Endothelial cell of umbilical vein (primary cell): Measurements from ENCODE around the gene FES. TPM values are rescaled to one million over a fixed set of nuclear protein-coding genes. Genes with fewer than 3 reads are reported as not detected.

ENCODE experiments used
- polyA plus RNA-seq, 4 experiments: library from polyadenylated mRNA; depleted of rRNA in 3 of 4; stranded (reverse) in 3 of 4; unstranded in 1 of 4; fragments of >200 nt; gene quantifications; 2 replicates each; pipeline versions ENCODE4 v1.2.1 to v1.2.3, GENCODE V29; 2011 to 2012; ENCODE audit warnings: missing spikeins in 1 of 4
- small RNA-seq: library from RNA; depleted of rRNA; stranded (forward); fragments of <200 nt; gene quantifications from one replicate; pipeline ENCODE3, GENCODE V24; 2012; ENCODE audit warnings: low replicate concordance, low read depth; ENCODE audit not compliant: insufficient read depth, insufficient read length
- total RNA-seq: library from RNA; stranded (reverse); gene quantifications from 2 replicates; pipeline ENCODE4 v1.2.3, GENCODE V29; 2021

Gene FES
- total and polyA plus RNA-seq, 2 donors (not counting 3 experiments of a cell fraction or from before 2014, with no cell fraction given): 41.5 to 58.1 TPM

Small RNA genes within 50 kb of the gene (small RNA-seq; reads per million reads assigned to genes)
- gene RN7SL363P: not detected

Other genes starting within 250 kb of the FES start
- 17.3 and 18.6 TPM in 2 replicates for gene BLM, start 167.2 kb upstream of the FES start, total RNA-seq
- 3.2 and 3.8 TPM in 2 replicates for gene BLM, start 167.2 kb upstream of the FES start, polyA plus RNA-seq
- 131 and 145 TPM in 2 replicates for gene FURIN, start 15.9 kb upstream of the FES start, total RNA-seq
- gene FURIN, start 15.9 kb upstream of the FES start, polyA plus RNA-seq: 77.4 and 96.9 TPM in 2 replicates
- 52.1 and 60.9 TPM in 2 replicates for gene MAN2A2, start 18.8 kb downstream of the FES start, total RNA-seq
- gene MAN2A2, start 18.8 kb downstream of the FES start, polyA plus RNA-seq: 77.7 and 106 TPM in 2 replicates
- gene HDDC3, start 48.0 kb downstream of the FES start, total RNA-seq: 12.3 and 16.0 TPM in 2 replicates
- gene HDDC3, start 48.0 kb downstream of the FES start, polyA plus RNA-seq: 20.2 and 21.8 TPM in 2 replicates
- 106 and 108 TPM in 2 replicates for gene UNC45A, start 50.8 kb downstream of the FES start, total RNA-seq
- gene UNC45A, start 50.8 kb downstream of the FES start, polyA plus RNA-seq: 103 and 111 TPM in 2 replicates
- gene RCCD1, start 70.4 kb downstream of the FES start, total RNA-seq: 13.3 and 15.3 TPM in 2 replicates
- gene RCCD1, start 70.4 kb downstream of the FES start, polyA plus RNA-seq: 7.7 and 8.8 TPM in 2 replicates
- gene PRC1, start 110.0 kb downstream of the FES start, total RNA-seq: 171 and 185 TPM in 2 replicates
- gene PRC1, start 110.0 kb downstream of the FES start, polyA plus RNA-seq: 270 and 280 TPM in 2 replicates
- gene VPS33B, start 138.1 kb downstream of the FES start, total RNA-seq: 14.2 and 14.7 TPM in 2 replicates
- 10.4 and 11.8 TPM in 2 replicates for gene VPS33B, start 138.1 kb downstream of the FES start, polyA plus RNA-seq
- not detected in 2 replicates for gene SV2B, start 215.8 kb downstream of the FES start, total RNA-seq
- not detected in 2 replicates for gene SV2B, start 215.8 kb downstream of the FES start, polyA plus RNA-seq